ENCODE data around the gene ARID3A. TPM values are rescaled to one million over a fixed set of nuclear protein-coding genes. Genes with fewer than 3 reads are reported as not detected.

ARID3A gene
- total RNA-seq, 1 experiment from 2014 or later = 5.6 TPM

GRCh38 chr19:966485-967088 is 40.8 kb downstream of the ARID3A start:
- Histone ChIP-seq H3K9me2 (replicated peaks; ENCODE audit: low read length) (no peaks in the 10 kb centered on the region), H3F3A (ENCODE audit: low read length, unreplicated experiment) (no peaks in the 10 kb centered on the region), H3K27me3 (ENCODE audit: low read length) (no peaks in the 10 kb centered on the region), H3K9me3 (ENCODE audit: low read length) (0 out of 2 replicates have a peak, but pooled peaks cover 4% of the 10 kb centered on the region), H3K4me3 (ENCODE audit: low read length) (no peak overlapping the region), H3K79me2 (ENCODE audit: low read length) (no peaks in the 10 kb centered on the region), H3K27ac (ENCODE audit: low read length) (no peak overlapping the region), H3K9ac (ENCODE audit: low read length) (no peak overlapping the region), H3K36me3 (ENCODE audit: low read depth, low read length) (peaks cover 7% of the 10 kb centered on the region), H3K4me2 (ENCODE audit: low read length) (no peak overlapping the region), H2AFZ (ENCODE audit: low read length) (no peak overlapping the region), H3K4me1 (ENCODE audit: insufficient read depth, low read length) (peaks cover 5% of the 10 kb centered on the region; the same call in 1 of the 2 replicates), H4K20me1 (ENCODE audit: low read length) (no peaks in the 10 kb centered on the region)
- no TSS peak for BruUV-seq (replicated peaks)
- ChIA-PET POLR2A (ENCODE audit: unreplicated experiment) (no interaction called here), CTCF (no interaction called here)
- no peak for TF ChIP-seq EZH2 (IDR thresholded peaks at IDR 0.05; ENCODE audit: low read length, unreplicated experiment)
- no peak for TF ChIP-seq EZH2phosphoT487 (IDR thresholded peaks at IDR 0.05; ENCODE audit: borderline replicate concordance, low read length)
- no peak for TF ChIP-seq CTCF (conservative IDR thresholded peaks at IDR 0.05; ENCODE audit: low read depth, low read length)
- no peak for ATAC-seq
- no peak for DNase-seq
- intact Hi-C loops (cut with micrococcal nuclease) = no loop called here

DNA sequence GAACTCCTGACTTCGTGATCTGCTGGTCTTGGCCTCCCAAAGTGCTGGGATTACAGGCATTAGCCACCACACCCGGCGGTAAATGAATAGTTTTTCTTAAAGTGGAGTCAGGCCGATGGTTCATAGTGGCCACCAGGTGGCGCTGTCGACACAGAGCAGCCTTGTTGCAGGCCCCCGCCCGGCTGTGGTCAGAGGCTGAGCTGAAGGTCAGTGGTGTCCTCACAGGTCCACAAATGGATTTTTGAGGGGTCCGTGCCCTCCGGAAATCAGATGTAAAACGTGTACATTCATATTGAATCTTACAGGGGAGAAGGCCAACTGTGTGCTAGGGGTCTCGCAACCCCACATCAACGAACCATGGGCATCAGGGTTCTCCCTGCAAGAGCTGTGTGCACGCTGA is 44.9 kb downstream of the ARID3A start:
- Histone ChIP-seq H3K9me2 (replicated peaks; ENCODE audit: low read length) (no peaks in the 10 kb centered on the region), H3F3A (ENCODE audit: low read length, unreplicated experiment) (no peaks in the 10 kb centered on the region), H2AFZ (ENCODE audit: low read length) (no peak overlapping the region), H3K27me3 (ENCODE audit: low read length) (no peaks in the 10 kb centered on the region), H3K4me2 (ENCODE audit: low read length) (no peak overlapping the region), H4K20me1 (ENCODE audit: low read length) (no peaks in the 10 kb centered on the region), H3K9ac (ENCODE audit: low read length) (no peak overlapping the region), H3K4me3 (ENCODE audit: low read length) (no peak overlapping the region), H3K9me3 (ENCODE audit: low read length) (0 out of 2 replicates have a peak, but pooled peaks cover 4% of the 10 kb centered on the region), H3K27ac (ENCODE audit: low read length) (no peak overlapping the region), H3K36me3 (ENCODE audit: low read depth, low read length) (peaks cover 7% of the 10 kb centered on the region), H3K4me1 (ENCODE audit: insufficient read depth, low read length) (no peaks in the 10 kb centered on the region), H3K79me2 (ENCODE audit: low read length) (no peaks in the 10 kb centered on the region)
- BruUV-seq (replicated peaks) = no TSS peak
- ChIA-PET POLR2A (ENCODE audit: unreplicated experiment) (no interaction called here), CTCF (no interaction called here)
- ATAC-seq (no peak), DNase-seq (no peak)
- intact Hi-C loops (cut with micrococcal nuclease) = no loop called here
- TF ChIP-seq EZH2phosphoT487 (IDR thresholded peaks at IDR 0.05; ENCODE audit: borderline replicate concordance, low read length) (no peak), CTCF (conservative IDR thresholded peaks at IDR 0.05; ENCODE audit: low read depth, low read length) (peak; percentile 74)

DNA sequence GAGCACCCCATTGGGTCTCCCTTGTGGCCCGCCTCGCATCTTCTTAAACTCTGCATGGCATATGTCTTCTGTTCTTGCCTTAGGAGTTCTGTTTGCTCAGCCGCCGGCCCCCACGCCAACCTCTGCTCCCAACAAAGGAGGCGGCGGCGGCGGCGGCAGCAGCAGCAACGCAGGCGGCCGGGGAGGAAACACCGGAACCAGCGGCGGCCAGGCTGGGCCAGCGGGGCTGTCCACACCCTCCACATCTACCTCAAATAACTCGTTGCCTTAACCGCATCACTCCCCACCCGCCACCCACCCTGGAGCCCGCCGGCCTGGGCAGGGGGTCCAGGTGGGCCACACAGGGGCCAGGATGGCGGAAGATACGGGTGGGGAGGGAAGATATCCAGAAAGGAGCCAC is 46.0 kb downstream of the ARID3A start:
- no peaks in the 10 kb centered on the region for H3K4me1 ChIP-seq (ENCODE audit: insufficient read depth, low read length)
- H3K36me3 ChIP-seq (ENCODE audit: low read depth, low read length) = peaks cover 7% of the 10 kb centered on the region
- POLR2A ChIA-PET (ENCODE audit: unreplicated experiment) = no interaction called here
- intact Hi-C loops (cut with micrococcal nuclease) = no loop called here
- no peaks in the 10 kb centered on the region for H3K79me2 ChIP-seq (ENCODE audit: low read length)
- BruUV-seq (replicated peaks) = no TSS peak
- H3K4me2 ChIP-seq (ENCODE audit: low read length) = no peak overlapping the region
- H3K9me3 ChIP-seq (ENCODE audit: low read length) = 0 out of 2 replicates have a peak, but pooled peaks cover 4% of the 10 kb centered on the region
- H3F3A ChIP-seq (ENCODE audit: low read length, unreplicated experiment) = no peaks in the 10 kb centered on the region
- H2AFZ ChIP-seq (ENCODE audit: low read length) = no peak overlapping the region
- no peak for ATAC-seq
- H3K9me2 ChIP-seq (replicated peaks; ENCODE audit: low read length) = no peaks in the 10 kb centered on the region
- no peak overlapping the region for H3K27ac ChIP-seq (ENCODE audit: low read length)
- H3K27me3 ChIP-seq (ENCODE audit: low read length) = no peaks in the 10 kb centered on the region
- CTCF ChIA-PET = no interaction called here
- no peak overlapping the region for H3K9ac ChIP-seq (ENCODE audit: low read length)
- no peaks in the 10 kb centered on the region for H4K20me1 ChIP-seq (ENCODE audit: low read length)
- TF ChIP-seq EZH2phosphoT487 (IDR thresholded peaks at IDR 0.05; ENCODE audit: borderline replicate concordance, low read length) (no peak), EZH2 (IDR thresholded peaks at IDR 0.05; ENCODE audit: low read length, unreplicated experiment) (no peak), CTCF (conservative IDR thresholded peaks at IDR 0.05; ENCODE audit: low read depth, low read length) (no peak)
- no peak overlapping the region for H3K4me3 ChIP-seq (ENCODE audit: low read length)
- no peak for DNase-seq
